HepG2 (cell line): ENCODE data around the gene DDX28. TPM values are rescaled to one million over a fixed set of nuclear protein-coding genes. Genes with fewer than 3 reads are reported as not detected.
A peak's percentile ranks its signal among the peaks of the same experiment; 100 is the strongest.

Experiments used
- ARHGAP35 ChIP-seq: sonication (generic); formaldehyde crosslinking; IDR thresholded peaks from 2 replicates; pipeline ENCODE4 v1.9.0; 2022; ENCODE audit warnings: mild to moderate bottlenecking, inconsistent platforms, moderate library complexity, missing genetic modification reagents, borderline replicate concordance
- ARNT2 ChIP-seq: sonication (generic); formaldehyde crosslinking; IDR thresholded peaks from 2 replicates; pipeline ENCODE4 v1.8.0; 2022; ENCODE audit warnings: mild to moderate bottlenecking, low read depth, missing genetic modification reagents, moderate library complexity
- DNMT1 ChIP-seq: sonication (generic); formaldehyde crosslinking; IDR thresholded peaks from 2 replicates; pipeline ENCODE4 v1.5.1; 2020; ENCODE audit warnings: mild to moderate bottlenecking, missing genetic modification reagents
- EEA1 ChIP-seq: sonication (generic); formaldehyde crosslinking; IDR thresholded peaks from 2 replicates; pipeline ENCODE4 v1.5.1; 2020; ENCODE audit warnings: mild to moderate bottlenecking, missing genetic modification reagents, borderline replicate concordance
- ELF4 ChIP-seq: sonication (generic); formaldehyde crosslinking; IDR thresholded peaks from 2 replicates; pipeline ENCODE4 v1.5.0; 2020; ENCODE audit warnings: missing genetic modification reagents, mild to moderate bottlenecking, moderate library complexity, borderline replicate concordance
- FOXA3 ChIP-seq: IDR thresholded peaks from 2 replicates; pipeline ENCODE4 v1.6.1; 2016; ENCODE audit warnings: missing genetic modification reagents, missing compliant biosample characterization
- HMGA1 ChIP-seq: sonication (generic); formaldehyde crosslinking; conservative IDR thresholded peaks from 2 replicates; pipeline ENCODE4 v1.4.0; 2020; ENCODE audit warnings: missing genetic modification reagents
- HOXD1 ChIP-seq: sonication (generic); formaldehyde crosslinking; IDR thresholded peaks from 2 replicates; pipeline ENCODE4 v1.5.0; 2020; ENCODE audit warnings: missing genetic modification reagents
- IKZF1 ChIP-seq: fragments of 450-650 bp; IDR thresholded peaks from 2 replicates; pipeline ENCODE4 v1.7.1; 2016
- POLR2AphosphoS5 ChIP-seq: IDR thresholded peaks from 2 replicates; pipeline ENCODE4 v1.6.1; 2012; ENCODE audit warnings: low read depth, low read length
- REL ChIP-seq: sonication (generic); formaldehyde crosslinking; conservative IDR thresholded peaks from 2 replicates; pipeline ENCODE4 v1.8.0; 2022; ENCODE audit warnings: mild to moderate bottlenecking, missing genetic modification reagents, moderate library complexity
- SNAI1 ChIP-seq: sonication (generic); formaldehyde crosslinking; IDR thresholded peaks from 2 replicates; pipeline ENCODE4 v1.5.0; 2020; ENCODE audit warnings: mild to moderate bottlenecking, missing genetic modification reagents, borderline replicate concordance
- ZBTB20 ChIP-seq: sonication (generic); formaldehyde crosslinking; IDR thresholded peaks from 2 replicates; pipeline ENCODE4 v1.8.1; 2023; ENCODE audit warnings: missing genetic modification reagents, low read depth, mild to moderate bottlenecking, borderline replicate concordance
- ZBTB38 ChIP-seq: sonication (generic); formaldehyde crosslinking; IDR thresholded peaks from 2 replicates; pipeline ENCODE4 v1.5.1; 2020; ENCODE audit warnings: mild to moderate bottlenecking, missing genetic modification reagents
- polyA plus RNA-seq, 8 experiments: library from polyadenylated mRNA; depleted of rRNA in 3 of 8; stranded (reverse) in 7 of 8; unstranded in 1 of 8; fragments of >200 nt; fragmentation: Illumina TruSeq in 4 of 8; extraction: Trizol in 4 of 8; gene quantifications; 2 replicates each; pipeline versions ENCODE4 v1.2.1 to v1.2.3, GENCODE V29; 2011 to 2016; ENCODE audit warnings: low read depth in 4 of 8, missing spikeins in 1 of 8, mixed read lengths in 1 of 8; ENCODE audit not compliant: insufficient read depth in 1 of 8
- total RNA-seq, 5 experiments: library from RNA; depleted of rRNA; stranded (reverse); fragments of >200 nt; fragmentation: Illumina TruSeq; extraction: Trizol; gene quantifications; 2 replicates each; pipeline ENCODE4 v1.2.3, GENCODE V29; 2016; ENCODE audit warnings: low read depth in 1 of 5
- TF ChIP-seq, protein P1 (sequence below): sonication (generic); formaldehyde crosslinking; IDR thresholded peaks from 2 replicates; pipeline ENCODE4 v1.4.0; 2020; ENCODE audit warnings: missing genetic modification reagents
- TF ChIP-seq, protein P2 (sequence below): sonication (generic); formaldehyde crosslinking; IDR thresholded peaks from 2 replicates; pipeline ENCODE4 v1.4.0; 2020; ENCODE audit warnings: missing genetic modification reagents
- TF ChIP-seq, protein P3 (sequence below): IDR thresholded peaks from 2 replicates; pipeline ENCODE4 v1.6.1; 2016
- TF ChIP-seq, protein P4 (sequence below): sonication (generic); formaldehyde crosslinking; IDR thresholded peaks from 2 replicates; pipeline ENCODE4 v1.4.0; 2020; ENCODE audit warnings: missing genetic modification reagents
- TF ChIP-seq, protein P5 (sequence below): sonication (generic); formaldehyde crosslinking; IDR thresholded peaks from 2 replicates; pipeline ENCODE4 v1.5.1; 2020; ENCODE audit warnings: mild to moderate bottlenecking, missing genetic modification reagents, moderate library complexity

DDX28 gene
- total and polyA plus RNA-seq, 2 of the 13 experiments (the other 11 are each of a cell fraction or from before 2014, with no cell fraction given) = 14.1 to 16.4 TPM

DNA sequence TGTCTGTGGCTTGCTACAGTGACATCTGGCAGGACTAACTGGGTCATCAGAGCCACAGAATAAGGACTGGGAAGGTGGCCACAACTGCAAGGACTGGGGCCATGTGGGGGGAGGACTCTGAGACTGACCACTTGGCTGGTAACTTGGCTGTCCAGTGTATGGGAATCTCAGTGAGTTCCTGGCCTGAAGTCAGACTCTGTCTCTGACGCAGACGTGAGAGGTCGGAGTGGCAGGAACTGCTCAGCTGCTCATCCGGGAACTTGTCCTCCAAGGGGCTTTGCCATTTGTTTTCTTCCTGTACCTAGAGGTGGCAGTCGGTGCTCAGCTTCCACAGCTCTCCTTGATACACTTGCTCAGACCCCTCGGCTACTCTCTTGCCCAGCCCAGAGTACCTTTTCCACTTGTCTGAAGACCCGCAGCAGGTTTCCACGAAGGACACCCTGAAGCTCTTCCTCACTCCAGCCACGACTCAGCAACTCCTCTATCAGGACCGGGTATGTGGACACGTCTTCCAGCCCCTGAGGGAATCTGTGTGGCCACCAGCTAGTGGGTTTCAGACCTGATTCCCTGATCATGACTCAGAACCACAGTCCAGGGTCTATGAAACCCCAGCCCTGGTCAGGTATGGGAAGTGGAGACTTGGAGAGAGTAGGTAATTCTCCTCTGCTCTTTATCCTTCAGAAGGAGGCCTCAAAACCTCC lies 35.4 kb downstream of the DDX28 start (continued):
- TF ChIP-seq, protein P1, sequence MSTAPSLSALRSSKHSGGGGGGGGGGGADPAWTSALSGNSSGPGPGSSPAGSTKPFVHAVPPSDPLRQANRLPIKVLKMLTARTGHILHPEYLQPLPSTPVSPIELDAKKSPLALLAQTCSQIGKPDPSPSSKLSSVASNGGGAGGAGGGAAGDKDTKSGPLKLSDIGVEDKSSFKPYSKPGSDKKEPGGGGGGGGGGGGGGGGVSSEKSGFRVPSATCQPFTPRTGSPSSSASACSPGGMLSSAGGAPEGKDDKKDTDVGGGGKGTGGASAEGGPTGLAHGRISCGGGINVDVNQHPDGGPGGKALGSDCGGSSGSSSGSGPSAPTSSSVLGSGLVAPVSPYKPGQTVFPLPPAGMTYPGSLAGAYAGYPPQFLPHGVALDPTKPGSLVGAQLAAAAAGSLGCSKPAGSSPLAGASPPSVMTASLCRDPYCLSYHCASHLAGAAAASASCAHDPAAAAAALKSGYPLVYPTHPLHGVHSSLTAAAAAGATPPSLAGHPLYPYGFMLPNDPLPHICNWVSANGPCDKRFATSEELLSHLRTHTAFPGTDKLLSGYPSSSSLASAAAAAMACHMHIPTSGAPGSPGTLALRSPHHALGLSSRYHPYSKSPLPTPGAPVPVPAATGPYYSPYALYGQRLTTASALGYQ (CRISPR knock-in tag) = no peak
- TF ChIP-seq DNMT1 (CRISPR knock-in tag) (no peak), ELF4 (CRISPR knock-in tag) (no peak), HMGA1 (CRISPR knock-in tag) (no peak), SNAI1 (no peak), IKZF1 (no peak), ARHGAP35 (0 out of 2 replicates have a peak, but pooled peaks have one; percentile 60), REL (CRISPR knock-in tag) (no peak), ZBTB20 (CRISPR knock-in tag) (no peak), ZBTB38 (no peak), POLR2AphosphoS5 (peak; percentile 48), FOXA3 (CRISPR knock-in tag) (no peak), ARNT2 (CRISPR knock-in tag) (no peak), EEA1 (CRISPR knock-in tag) (peak; percentile 61; the same call in 1 of the 2 replicates), HOXD1 (CRISPR knock-in tag) (no peak)
- TF ChIP-seq, protein P2, sequence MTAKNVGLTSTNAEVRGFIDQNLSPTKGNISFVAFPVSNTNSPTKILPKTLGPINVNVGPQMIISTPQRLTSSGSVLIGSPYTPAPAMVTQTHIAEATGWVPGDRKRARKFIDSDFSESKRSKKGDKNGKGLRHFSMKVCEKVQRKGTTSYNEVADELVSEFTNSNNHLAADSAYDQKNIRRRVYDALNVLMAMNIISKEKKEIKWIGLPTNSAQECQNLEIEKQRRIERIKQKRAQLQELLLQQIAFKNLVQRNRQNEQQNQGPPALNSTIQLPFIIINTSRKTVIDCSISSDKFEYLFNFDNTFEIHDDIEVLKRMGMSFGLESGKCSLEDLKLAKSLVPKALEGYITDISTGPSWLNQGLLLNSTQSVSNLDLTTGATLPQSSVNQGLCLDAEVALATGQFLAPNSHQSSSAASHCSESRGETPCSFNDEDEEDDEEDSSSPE (CRISPR knock-in tag) = no peak
- TF ChIP-seq, protein P3, sequence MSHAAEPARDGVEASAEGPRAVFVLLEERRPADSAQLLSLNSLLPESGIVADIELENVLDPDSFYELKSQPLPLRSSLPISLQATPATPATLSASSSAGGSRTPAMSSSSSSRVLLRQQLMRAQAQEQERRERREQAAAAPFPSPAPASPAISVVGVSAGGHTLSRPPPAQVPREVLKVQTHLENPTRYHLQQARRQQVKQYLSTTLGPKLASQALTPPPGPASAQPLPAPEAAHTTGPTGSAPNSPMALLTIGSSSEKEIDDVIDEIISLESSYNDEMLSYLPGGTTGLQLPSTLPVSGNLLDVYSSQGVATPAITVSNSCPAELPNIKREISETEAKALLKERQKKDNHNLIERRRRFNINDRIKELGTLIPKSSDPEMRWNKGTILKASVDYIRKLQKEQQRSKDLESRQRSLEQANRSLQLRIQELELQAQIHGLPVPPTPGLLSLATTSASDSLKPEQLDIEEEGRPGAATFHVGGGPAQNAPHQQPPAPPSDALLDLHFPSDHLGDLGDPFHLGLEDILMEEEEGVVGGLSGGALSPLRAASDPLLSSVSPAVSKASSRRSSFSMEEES (CRISPR knock-in tag) = no peak
- TF ChIP-seq, protein P4, sequence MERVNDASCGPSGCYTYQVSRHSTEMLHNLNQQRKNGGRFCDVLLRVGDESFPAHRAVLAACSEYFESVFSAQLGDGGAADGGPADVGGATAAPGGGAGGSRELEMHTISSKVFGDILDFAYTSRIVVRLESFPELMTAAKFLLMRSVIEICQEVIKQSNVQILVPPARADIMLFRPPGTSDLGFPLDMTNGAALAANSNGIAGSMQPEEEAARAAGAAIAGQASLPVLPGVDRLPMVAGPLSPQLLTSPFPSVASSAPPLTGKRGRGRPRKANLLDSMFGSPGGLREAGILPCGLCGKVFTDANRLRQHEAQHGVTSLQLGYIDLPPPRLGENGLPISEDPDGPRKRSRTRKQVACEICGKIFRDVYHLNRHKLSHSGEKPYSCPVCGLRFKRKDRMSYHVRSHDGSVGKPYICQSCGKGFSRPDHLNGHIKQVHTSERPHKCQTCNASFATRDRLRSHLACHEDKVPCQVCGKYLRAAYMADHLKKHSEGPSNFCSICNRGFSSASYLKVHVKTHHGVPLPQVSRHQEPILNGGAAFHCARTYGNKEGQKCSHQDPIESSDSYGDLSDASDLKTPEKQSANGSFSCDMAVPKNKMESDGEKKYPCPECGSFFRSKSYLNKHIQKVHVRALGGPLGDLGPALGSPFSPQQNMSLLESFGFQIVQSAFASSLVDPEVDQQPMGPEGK (CRISPR knock-in tag) = no peak
- TF ChIP-seq, protein P5, sequence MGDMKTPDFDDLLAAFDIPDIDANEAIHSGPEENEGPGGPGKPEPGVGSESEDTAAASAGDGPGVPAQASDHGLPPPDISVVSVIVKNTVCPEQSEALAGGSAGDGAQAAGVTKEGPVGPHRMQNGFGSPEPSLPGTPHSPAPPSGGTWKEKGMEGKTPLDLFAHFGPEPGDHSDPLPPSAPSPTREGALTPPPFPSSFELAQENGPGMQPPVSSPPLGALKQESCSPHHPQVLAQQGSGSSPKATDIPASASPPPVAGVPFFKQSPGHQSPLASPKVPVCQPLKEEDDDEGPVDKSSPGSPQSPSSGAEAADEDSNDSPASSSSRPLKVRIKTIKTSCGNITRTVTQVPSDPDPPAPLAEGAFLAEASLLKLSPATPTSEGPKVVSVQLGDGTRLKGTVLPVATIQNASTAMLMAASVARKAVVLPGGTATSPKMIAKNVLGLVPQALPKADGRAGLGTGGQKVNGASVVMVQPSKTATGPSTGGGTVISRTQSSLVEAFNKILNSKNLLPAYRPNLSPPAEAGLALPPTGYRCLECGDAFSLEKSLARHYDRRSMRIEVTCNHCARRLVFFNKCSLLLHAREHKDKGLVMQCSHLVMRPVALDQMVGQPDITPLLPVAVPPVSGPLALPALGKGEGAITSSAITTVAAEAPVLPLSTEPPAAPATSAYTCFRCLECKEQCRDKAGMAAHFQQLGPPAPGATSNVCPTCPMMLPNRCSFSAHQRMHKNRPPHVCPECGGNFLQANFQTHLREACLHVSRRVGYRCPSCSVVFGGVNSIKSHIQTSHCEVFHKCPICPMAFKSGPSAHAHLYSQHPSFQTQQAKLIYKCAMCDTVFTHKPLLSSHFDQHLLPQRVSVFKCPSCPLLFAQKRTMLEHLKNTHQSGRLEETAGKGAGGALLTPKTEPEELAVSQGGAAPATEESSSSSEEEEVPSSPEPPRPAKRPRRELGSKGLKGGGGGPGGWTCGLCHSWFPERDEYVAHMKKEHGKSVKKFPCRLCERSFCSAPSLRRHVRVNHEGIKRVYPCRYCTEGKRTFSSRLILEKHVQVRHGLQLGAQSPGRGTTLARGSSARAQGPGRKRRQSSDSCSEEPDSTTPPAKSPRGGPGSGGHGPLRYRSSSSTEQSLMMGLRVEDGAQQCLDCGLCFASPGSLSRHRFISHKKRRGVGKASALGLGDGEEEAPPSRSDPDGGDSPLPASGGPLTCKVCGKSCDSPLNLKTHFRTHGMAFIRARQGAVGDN = peak; percentile 66
